Measurements from ENCODE around the gene THRB. TPM values are rescaled to one million over a fixed set of nuclear protein-coding genes. Genes with fewer than 3 reads are reported as not detected.

THRB gene
- total RNA-seq, 4 donors from 2014 or later, result 29.2 to 38.5 (median 36.3) TPM

DNA sequence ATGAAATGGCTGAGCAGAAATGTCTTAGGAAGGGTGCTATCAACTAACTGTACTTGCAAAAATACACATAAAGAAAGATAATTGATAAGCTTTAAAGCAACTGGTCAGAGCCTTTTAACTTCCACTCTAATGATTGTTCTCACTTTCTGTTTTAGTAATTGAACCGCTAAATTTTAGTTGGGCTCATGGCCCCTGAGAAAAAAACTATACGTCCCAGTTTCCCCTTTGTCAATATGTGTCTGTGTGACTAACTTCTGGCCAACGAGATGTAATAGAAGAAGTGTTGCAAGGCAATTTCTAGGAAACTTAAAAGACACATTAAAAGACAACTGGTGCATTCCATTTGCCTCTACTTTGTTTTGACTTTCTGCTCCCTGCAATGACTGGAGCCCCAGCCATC, 325.7 kb downstream of the THRB start:
- TF ChIP-seq, protein P1, sequence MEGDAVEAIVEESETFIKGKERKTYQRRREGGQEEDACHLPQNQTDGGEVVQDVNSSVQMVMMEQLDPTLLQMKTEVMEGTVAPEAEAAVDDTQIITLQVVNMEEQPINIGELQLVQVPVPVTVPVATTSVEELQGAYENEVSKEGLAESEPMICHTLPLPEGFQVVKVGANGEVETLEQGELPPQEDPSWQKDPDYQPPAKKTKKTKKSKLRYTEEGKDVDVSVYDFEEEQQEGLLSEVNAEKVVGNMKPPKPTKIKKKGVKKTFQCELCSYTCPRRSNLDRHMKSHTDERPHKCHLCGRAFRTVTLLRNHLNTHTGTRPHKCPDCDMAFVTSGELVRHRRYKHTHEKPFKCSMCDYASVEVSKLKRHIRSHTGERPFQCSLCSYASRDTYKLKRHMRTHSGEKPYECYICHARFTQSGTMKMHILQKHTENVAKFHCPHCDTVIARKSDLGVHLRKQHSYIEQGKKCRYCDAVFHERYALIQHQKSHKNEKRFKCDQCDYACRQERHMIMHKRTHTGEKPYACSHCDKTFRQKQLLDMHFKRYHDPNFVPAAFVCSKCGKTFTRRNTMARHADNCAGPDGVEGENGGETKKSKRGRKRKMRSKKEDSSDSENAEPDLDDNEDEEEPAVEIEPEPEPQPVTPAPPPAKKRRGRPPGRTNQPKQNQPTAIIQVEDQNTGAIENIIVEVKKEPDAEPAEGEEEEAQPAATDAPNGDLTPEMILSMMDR (IDR thresholded peaks at IDR 0.05; ENCODE audit: low read depth), result no peak

DNA sequence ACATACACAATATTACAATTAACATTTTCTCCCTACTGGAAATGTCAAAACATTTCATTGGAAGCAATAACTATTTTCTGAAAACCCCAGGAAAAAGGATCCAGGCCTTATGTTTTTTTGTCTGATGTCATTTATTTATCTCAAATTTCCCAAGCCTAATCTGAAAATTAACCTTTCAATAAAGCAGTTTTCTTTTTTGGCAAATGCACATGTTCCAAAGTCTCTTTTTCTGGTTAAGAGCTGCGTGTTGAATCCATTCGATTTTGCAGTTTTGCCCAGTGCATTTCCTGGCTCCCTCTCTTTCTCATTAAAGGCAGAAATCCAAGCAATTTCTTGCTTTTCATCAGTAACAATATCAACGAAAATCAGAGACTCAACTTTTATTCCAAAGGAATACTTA, 327.2 kb downstream of the THRB start:
- TF ChIP-seq, protein P1 (IDR thresholded peaks at IDR 0.05; ENCODE audit: low read depth), result no peak

DNA sequence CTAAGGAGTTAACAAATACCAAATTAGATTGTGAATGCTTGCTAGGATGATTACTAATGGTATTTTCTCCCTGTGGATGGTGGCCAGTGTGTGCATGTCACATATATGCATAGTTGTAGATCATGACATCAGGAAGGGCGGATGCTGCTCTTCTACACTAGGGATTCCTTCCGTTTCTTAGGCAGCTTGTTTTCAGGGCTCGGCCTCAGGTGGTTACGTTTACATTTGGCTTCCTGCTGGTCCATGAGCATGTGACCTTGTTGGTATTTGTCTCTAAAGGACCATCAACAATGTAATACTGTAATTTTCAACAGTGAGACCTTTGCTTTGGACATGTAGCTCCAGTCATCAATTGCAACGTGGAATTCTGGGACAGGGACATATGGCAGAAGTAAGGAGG, 328.1 kb downstream of the THRB start:
- TF ChIP-seq, protein P1 (IDR thresholded peaks at IDR 0.05; ENCODE audit: low read depth), result no peak

DNA sequence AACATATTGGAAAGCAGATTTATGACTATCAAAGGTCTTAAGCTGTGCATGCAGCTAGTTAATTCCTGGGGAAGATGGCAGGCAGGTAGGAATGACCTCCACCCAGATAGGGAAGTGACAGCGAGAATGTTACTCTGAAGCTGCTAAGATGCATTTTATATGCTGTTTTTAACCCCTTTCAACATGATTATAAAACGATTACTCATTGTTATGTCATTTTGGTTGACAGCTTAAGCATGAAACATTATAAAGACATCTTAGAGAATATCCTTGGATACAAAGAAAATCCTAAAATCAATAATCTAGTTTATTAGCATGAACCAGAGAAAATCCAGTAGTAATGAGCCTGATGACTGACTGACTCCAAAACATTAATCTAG, 329.1 kb downstream of the THRB start:
- TF ChIP-seq, protein P1 (IDR thresholded peaks at IDR 0.05; ENCODE audit: low read depth), result no peak

DNA sequence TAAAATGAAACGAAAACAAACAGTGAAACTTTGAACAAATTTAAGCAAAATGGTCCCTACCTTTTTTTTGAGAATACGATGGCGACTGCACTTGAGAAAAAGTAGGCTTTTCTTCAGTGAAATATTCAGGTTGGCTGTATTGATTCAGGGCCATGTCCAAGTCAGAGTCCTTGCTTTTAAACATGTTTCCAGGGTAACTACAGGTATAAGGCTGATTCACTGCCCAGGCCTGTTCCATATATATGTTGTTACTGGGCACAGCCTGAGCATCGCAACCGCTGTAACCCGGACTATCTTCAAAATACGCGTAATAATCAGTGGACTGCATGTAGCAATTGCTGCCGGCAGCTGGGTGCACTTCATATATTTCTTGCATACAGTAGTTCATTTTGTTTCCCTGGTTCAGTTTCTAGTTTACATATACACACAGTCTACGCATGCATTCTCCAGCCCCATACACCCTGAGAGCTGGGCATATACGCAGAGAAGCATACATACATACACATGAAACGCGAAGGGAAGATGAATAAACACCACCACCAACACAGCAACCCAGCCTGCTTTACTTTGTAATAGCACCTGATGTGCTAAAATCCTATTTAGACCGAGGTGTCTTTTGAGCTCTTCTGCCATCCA, 329.6 kb downstream of the THRB start:
- TF ChIP-seq, protein P1 (IDR thresholded peaks at IDR 0.05; ENCODE audit: low read depth), result no peak

DNA sequence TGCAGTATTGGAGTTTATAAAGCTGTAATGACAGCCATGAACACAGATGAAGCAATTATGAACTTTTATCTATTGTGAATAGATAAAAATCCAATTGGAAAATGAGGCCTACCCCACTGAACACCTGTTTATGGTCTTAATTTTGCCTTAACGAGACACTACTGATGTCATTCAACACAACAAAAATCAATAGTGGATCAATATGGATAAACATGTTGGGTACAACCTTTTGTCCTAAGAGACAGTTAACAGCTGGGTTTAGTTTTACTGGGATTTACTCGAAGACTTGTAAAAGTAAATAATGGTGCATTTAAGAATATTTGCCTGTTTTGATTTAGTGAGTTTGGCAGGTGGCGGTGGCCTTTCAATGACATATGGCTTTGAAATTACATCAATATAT, 331.7 kb downstream of the THRB start:
- TF ChIP-seq, protein P1 (IDR thresholded peaks at IDR 0.05; ENCODE audit: low read depth), result no peak

DNA sequence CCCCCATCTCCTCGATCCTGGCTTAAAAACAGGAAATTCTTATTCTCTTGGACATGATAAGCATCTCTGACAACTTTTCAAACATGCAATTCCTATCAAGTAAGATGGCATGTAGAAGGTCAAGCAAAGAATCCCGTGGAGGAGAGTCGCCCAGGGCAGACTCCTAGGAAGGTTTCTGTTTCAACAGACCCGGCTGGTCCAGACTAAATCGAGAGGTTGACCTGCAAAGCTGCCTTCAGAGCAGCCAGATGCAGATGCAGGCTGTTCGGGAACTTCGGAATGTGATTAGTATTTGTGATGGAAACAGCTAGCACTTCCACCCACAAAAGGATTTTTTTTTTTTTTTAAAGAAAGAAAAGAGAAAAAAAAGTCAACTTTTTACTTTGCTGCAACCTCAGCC, 332.8 kb downstream of the THRB start:
- TF ChIP-seq, protein P1 (IDR thresholded peaks at IDR 0.05; ENCODE audit: low read depth), result no peak

Measured in subcutaneous adipose tissue (tissue), 4 donors.